IMR-90 (cell line): ENCODE data around the gene TP53BP1. TPM values are rescaled to one million over a fixed set of nuclear protein-coding genes. Genes with fewer than 3 reads are reported as not detected.

Source experiments
- ATAC-seq: fragments of 200-7000 bp; cut with Tn5 transposase; 2 replicates; pipeline ENCODE4 v1.9.1; 2020; ENCODE audit warnings: low read depth, mild to moderate bottlenecking, moderate library complexity
- BruUV-seq: library from RNA; stranded (reverse); fragments of 400-500 nt; replicated peaks from 2 replicates; lab custom pipeline; 2021; lab: Mats Ljungman, UMichigan
- CTCF ChIA-PET: fragments of 300-600 bp; formaldehyde crosslinking; extraction: SDS; loops from one replicate; lab custom pipeline; 2021; ENCODE audit warnings: antibody characterized with exemption; lab: Yijun Ruan, JAX
- POLR2A ChIA-PET: fragments of 300-600 bp; sonication (Branson Sonifier 250); formaldehyde crosslinking; loops from one replicate; lab custom pipeline; 2022; ENCODE audit warnings: antibody characterized with exemption; ENCODE audit not compliant: unreplicated experiment; lab: Charles Lee
- DNase-seq: peaks from one replicate; pipeline ENCODE4 v3.0.0; 2013
- H2AFZ ChIP-seq: replicated peaks from 2 replicates; pipeline ENCODE3; 2013; ENCODE audit warnings: low read length, mild to moderate bottlenecking; ENCODE audit not compliant: poor library complexity
- H2AK5ac ChIP-seq: 2 replicates; pipeline ENCODE4 v1.6.1; 2013; ENCODE audit warnings: low read depth, low read length, inconsistent platforms
- H2AK9ac ChIP-seq: replicated peaks from 2 replicates; pipeline ENCODE3; 2013; ENCODE audit warnings: mild to moderate bottlenecking, low read depth, low read length, moderate library complexity; ENCODE audit not compliant: poor library complexity
- H2BK120ac ChIP-seq: 2 replicates; pipeline ENCODE4 v1.6.1; 2013; ENCODE audit warnings: low read depth, low read length, inconsistent platforms
- H2BK15ac ChIP-seq: 3 replicates; pipeline ENCODE4 v1.6.1; 2013; ENCODE audit warnings: low read depth, low read length, inconsistent platforms
- H2BK20ac ChIP-seq: 2 replicates; pipeline ENCODE4 v1.6.1; 2013; ENCODE audit warnings: low read depth, mild to moderate bottlenecking, inconsistent platforms, low read length, moderate library complexity
- H2BK5ac ChIP-seq: 2 replicates; pipeline ENCODE4 v1.6.1; 2013; ENCODE audit warnings: mild to moderate bottlenecking, low read depth, low read length, inconsistent platforms; ENCODE audit not compliant: poor library complexity, severe bottlenecking
- H3K14ac ChIP-seq: replicated peaks from 2 replicates; pipeline ENCODE4 v1.6.1; 2013; ENCODE audit warnings: low read depth, low read length, inconsistent platforms
- H3K18ac ChIP-seq: 2 replicates; pipeline ENCODE4 v1.6.1; 2013; ENCODE audit warnings: low read depth, low read length, control low read depth
- H3K23ac ChIP-seq: 2 replicates; pipeline ENCODE4 v1.6.1; 2013; ENCODE audit warnings: low read depth, low read length, inconsistent platforms
- H3K27ac ChIP-seq: 2 replicates; pipeline ENCODE4 v1.5.1; 2013; ENCODE audit warnings: mild to moderate bottlenecking, control low read depth, low read length; ENCODE audit not compliant: insufficient read depth
- H3K27me3 ChIP-seq: 2 replicates; pipeline ENCODE4 v1.6.1; 2013; ENCODE audit warnings: low read length; ENCODE audit not compliant: control insufficient read depth, insufficient read depth
- H3K36me3 ChIP-seq: 2 replicates; pipeline ENCODE4 v1.6.1; 2013; ENCODE audit warnings: low read length, mixed read lengths; ENCODE audit not compliant: control insufficient read depth, insufficient read depth
- H3K4ac ChIP-seq: 2 replicates; pipeline ENCODE4 v1.6.1; 2013; ENCODE audit warnings: low read depth, low read length, inconsistent platforms
- H3K4me1 ChIP-seq: 2 replicates; pipeline ENCODE4 v1.6.1; 2013; ENCODE audit warnings: low read length, mixed read lengths; ENCODE audit not compliant: control insufficient read depth, insufficient read depth
- H3K4me2 ChIP-seq: 2 replicates; pipeline ENCODE4 v1.6.1; 2013; ENCODE audit warnings: low read depth, mild to moderate bottlenecking, control low read depth, low read length, moderate library complexity
- H3K4me3 ChIP-seq: 2 replicates; pipeline ENCODE4 v1.5.1; 2013; ENCODE audit warnings: low read depth, mild to moderate bottlenecking, control low read depth, low read length, moderate library complexity; ENCODE audit not compliant: insufficient read depth
- H3K56ac ChIP-seq: 2 replicates; pipeline ENCODE4 v1.6.1; 2013; ENCODE audit warnings: low read length, inconsistent platforms; ENCODE audit not compliant: insufficient read depth; ENCODE audit errors: extremely low read depth
- H3K79me1 ChIP-seq, 2 experiments: 2 replicates each; pipeline ENCODE4 v1.6.1; 2013; ENCODE audit warnings: low read length in 2 of 2, inconsistent platforms in 1 of 2, low read depth in 1 of 2
- H3K9ac ChIP-seq: 2 replicates; pipeline ENCODE4 v1.6.1; 2013; ENCODE audit warnings: low read depth, low read length, control low read depth
- H3K9me1 ChIP-seq: 2 replicates; pipeline ENCODE4 v1.6.1; 2013; ENCODE audit warnings: low read length, inconsistent platforms; ENCODE audit not compliant: insufficient read depth
- H3K9me3 ChIP-seq: 2 replicates; pipeline ENCODE4 v1.6.1; 2013; ENCODE audit warnings: low read length; ENCODE audit not compliant: control insufficient read depth, insufficient read depth
- H4K20me1 ChIP-seq: 2 replicates; pipeline ENCODE4 v1.6.1; 2013; ENCODE audit warnings: low read length, inconsistent platforms; ENCODE audit not compliant: insufficient read depth
- H4K5ac ChIP-seq: 2 replicates; pipeline ENCODE4 v1.6.1; 2013; ENCODE audit warnings: mild to moderate bottlenecking, low read depth, low read length, control low read depth
- H4K8ac ChIP-seq, 2 experiments: 2 replicates each; pipeline ENCODE4 v1.6.1; 2013; ENCODE audit warnings: low read depth in 2 of 2, low read length in 2 of 2, control low read depth in 1 of 2, inconsistent platforms in 1 of 2
- H4K91ac ChIP-seq: 2 replicates; pipeline ENCODE4 v1.6.1; 2013; ENCODE audit warnings: low read depth, low read length, inconsistent platforms; ENCODE audit not compliant: insufficient read depth
- BHLHE40 ChIP-seq: fragments of 150-350 bp; IDR thresholded peaks from 2 replicates; pipeline ENCODE4 v1.6.1; 2016; ENCODE audit warnings: mild to moderate bottlenecking, low read depth, low read length
- CEBPB ChIP-seq: IDR thresholded peaks from 2 replicates; pipeline ENCODE4 v1.6.1; 2012; ENCODE audit warnings: low read depth, low read length, improper control_type of control experiment
- CHD1 ChIP-seq: IDR thresholded peaks from 2 replicates; pipeline ENCODE4 v1.6.1; 2012; ENCODE audit warnings: low read depth, low read length, improper control_type of control experiment
- FOS ChIP-seq: fragments of 150-350 bp; IDR thresholded peaks from 2 replicates; pipeline ENCODE4 v1.6.1; 2016; ENCODE audit warnings: low read depth, low read length
- MAFK ChIP-seq: IDR thresholded peaks from 2 replicates; pipeline ENCODE4 v1.6.1; 2012; ENCODE audit warnings: low read depth, low read length, improper control_type of control experiment
- MAZ ChIP-seq: IDR thresholded peaks from 2 replicates; pipeline ENCODE4 v1.6.1; 2012; ENCODE audit warnings: low read depth, mild to moderate bottlenecking, low read length, improper control_type of control experiment, moderate library complexity, borderline replicate concordance
- MXI1 ChIP-seq: IDR thresholded peaks from 2 replicates; pipeline ENCODE4 v1.6.1; 2012; ENCODE audit warnings: low read depth, mild to moderate bottlenecking, low read length, moderate library complexity, borderline replicate concordance
- NFE2L2 ChIP-seq: fragments of 150-350 bp; IDR thresholded peaks from 2 replicates; pipeline ENCODE4 v1.6.1; 2016; ENCODE audit warnings: low read depth, mild to moderate bottlenecking, low read length
- POLR2A ChIP-seq: IDR thresholded peaks from 2 replicates; pipeline ENCODE4 v1.6.1; 2012; ENCODE audit warnings: mild to moderate bottlenecking, low read depth, low read length
- RAD21 ChIP-seq: IDR thresholded peaks from 2 replicates; pipeline ENCODE4 v1.6.1; 2012; ENCODE audit warnings: low read length, improper control_type of control experiment
- RCOR1 ChIP-seq: IDR thresholded peaks from 2 replicates; pipeline ENCODE4 v1.6.1; 2012; ENCODE audit warnings: mild to moderate bottlenecking, low read length, improper control_type of control experiment; ENCODE audit not compliant: insufficient replicate concordance
- RFX5 ChIP-seq: IDR thresholded peaks from 2 replicates; pipeline ENCODE4 v1.8.0; 2012; ENCODE audit warnings: low read depth, mild to moderate bottlenecking, low read length, moderate library complexity
- SMC3 ChIP-seq: fragments of 150-350 bp; IDR thresholded peaks from 2 replicates; pipeline ENCODE4 v1.6.1; 2016; ENCODE audit warnings: low read depth, mild to moderate bottlenecking, antibody characterized with exemption, low read length, moderate library complexity
- WGBS, 2 experiments: methylation state at CpG; one replicate each; pipeline versions ENCODE4 v1.1.5 to v1.1.7; 2013; ENCODE audit warnings: missing lambda C conversion rate in 2 of 2; ENCODE audit not compliant: insufficient read length in 1 of 2; ENCODE audit errors: extremely low coverage in 2 of 2; 5-methylcytosine and 5-hydroxymethylcytosine counted together
- dilution Hi-C: fragments of 300-500 bp; cut with HindIII; formaldehyde crosslinking; loops from one replicate; pipeline ENCODE4 v1.14.3; 2018; ENCODE audit warnings: low sequenced_read_pairs; ENCODE audit not compliant: unreplicated experiment
- in situ Hi-C: fragments of 300-500 bp; cut with MboI; formaldehyde crosslinking; loops from 3 replicates; pipeline ENCODE4 v1.14.3; 2019; ENCODE audit warnings: low sequenced_read_pairs, inconsistent platforms, mixed read lengths
- intact Hi-C: fragments of 100-400 bp; cut with micrococcal nuclease; formaldehyde crosslinking; loops from 2 replicates; pipeline ENCODE4 v1.10.0; 2022
- polyA plus RNA-seq, 3 experiments: library from polyadenylated mRNA; depleted of rRNA; stranded (reverse); fragments of >200 nt; gene quantifications; 2 replicates each; pipeline ENCODE4 v1.2.3, GENCODE V29; 2012; ENCODE audit warnings: low replicate concordance in 1 of 3
- total RNA-seq: library from RNA; depleted of rRNA; stranded (reverse); fragments of >200 nt; gene quantifications from 2 replicates; pipeline ENCODE4 v1.2.3, GENCODE V29; 2012
- TF ChIP-seq, protein P1 (sequence below): conservative IDR thresholded peaks from 2 replicates; pipeline ENCODE4 v1.5.1; 2012; ENCODE audit warnings: mild to moderate bottlenecking, low read depth, low read length, improper control_type of control experiment
- TF ChIP-seq, protein P2 (sequence below): fragments of 150-350 bp; IDR thresholded peaks from 2 replicates; pipeline ENCODE4 v1.6.1; 2016; ENCODE audit warnings: low read depth, mild to moderate bottlenecking, low read length, moderate library complexity, borderline replicate concordance
- TF ChIP-seq, protein P3 (sequence below): fragments of 150-350 bp; IDR thresholded peaks from 2 replicates; pipeline ENCODE4 v1.6.1; 2017; ENCODE audit warnings: mild to moderate bottlenecking, antibody characterized with exemption, low read length, low read depth

Gene TP53BP1
- total and polyA plus RNA-seq, 2 of the 4 experiments (the other 2 are of a cell fraction): 36.3 to 64.5 TPM

DNA sequence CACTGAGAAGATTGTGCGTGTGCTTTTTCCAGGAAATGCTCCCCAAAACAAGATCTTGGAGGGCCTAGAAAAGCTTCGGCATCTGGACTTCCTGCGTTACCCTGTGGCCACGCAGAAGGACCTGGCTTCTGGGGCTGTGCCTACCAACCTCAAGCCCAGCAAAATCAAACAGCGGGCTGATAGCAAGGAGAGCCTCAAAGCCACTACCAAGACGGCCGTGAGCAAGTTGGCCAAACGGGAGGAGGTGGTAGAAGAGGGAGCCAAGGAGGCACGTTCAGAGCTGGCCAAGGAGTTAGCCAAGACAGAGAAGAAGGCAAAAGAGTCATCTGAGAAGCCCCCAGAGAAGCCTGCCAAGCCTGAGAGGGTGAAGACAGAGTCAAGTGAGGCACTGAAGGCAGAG, 29.3 kb upstream of the TP53BP1 start:
- Histone ChIP-seq H3K4me2 (no peak overlapping the region), H2AFZ (no peak overlapping the region), H3K79me1 (peaks cover 36 to 91% of the 10 kb centered on the region in 2 experiments), H2BK15ac (no peak overlapping the region), H2AK5ac (no peak overlapping the region), H3K14ac (no peak overlapping the region), H2BK120ac (no peak overlapping the region), H3K4me1 (peaks cover 5% of the 10 kb centered on the region; the same call in 1 of the 2 replicates), H3K23ac (no peak overlapping the region), H4K91ac (no peak overlapping the region), H3K4ac (no peak overlapping the region), H4K20me1 (peaks cover 64% of the 10 kb centered on the region), H4K8ac (no peak overlapping the region), H3K9me3 (no peaks in the 10 kb centered on the region), H4K5ac (no peak overlapping the region), H3K4me3 (no peak overlapping the region), H3K56ac (no peak overlapping the region), H2AK9ac (no peak overlapping the region), H2BK20ac (no peak overlapping the region), H3K18ac (no peak overlapping the region), H3K9me1 (peaks cover 46% of the 10 kb centered on the region), H3K27ac (no peak overlapping the region), H3K9ac (no peak overlapping the region), H3K36me3 (peaks cover 59% of the 10 kb centered on the region), H3K27me3 (no peaks in the 10 kb centered on the region), H2BK5ac (no peak overlapping the region)
- ATAC-seq: no peak
- intact Hi-C loops (no loop called here), dilution Hi-C loops (no loop called here), in situ Hi-C loops (no loop called here)
- TF ChIP-seq FOS (no peak), CHD1 (no peak), RFX5 (no peak), RAD21 (no peak), RCOR1 (no peak), POLR2A (no peak), CEBPB (no peak), SMC3 (no peak), MAFK (no peak), BHLHE40 (no peak), NFE2L2 (no peak), MXI1 (no peak), MAZ (no peak)
- TF ChIP-seq, protein P1, sequence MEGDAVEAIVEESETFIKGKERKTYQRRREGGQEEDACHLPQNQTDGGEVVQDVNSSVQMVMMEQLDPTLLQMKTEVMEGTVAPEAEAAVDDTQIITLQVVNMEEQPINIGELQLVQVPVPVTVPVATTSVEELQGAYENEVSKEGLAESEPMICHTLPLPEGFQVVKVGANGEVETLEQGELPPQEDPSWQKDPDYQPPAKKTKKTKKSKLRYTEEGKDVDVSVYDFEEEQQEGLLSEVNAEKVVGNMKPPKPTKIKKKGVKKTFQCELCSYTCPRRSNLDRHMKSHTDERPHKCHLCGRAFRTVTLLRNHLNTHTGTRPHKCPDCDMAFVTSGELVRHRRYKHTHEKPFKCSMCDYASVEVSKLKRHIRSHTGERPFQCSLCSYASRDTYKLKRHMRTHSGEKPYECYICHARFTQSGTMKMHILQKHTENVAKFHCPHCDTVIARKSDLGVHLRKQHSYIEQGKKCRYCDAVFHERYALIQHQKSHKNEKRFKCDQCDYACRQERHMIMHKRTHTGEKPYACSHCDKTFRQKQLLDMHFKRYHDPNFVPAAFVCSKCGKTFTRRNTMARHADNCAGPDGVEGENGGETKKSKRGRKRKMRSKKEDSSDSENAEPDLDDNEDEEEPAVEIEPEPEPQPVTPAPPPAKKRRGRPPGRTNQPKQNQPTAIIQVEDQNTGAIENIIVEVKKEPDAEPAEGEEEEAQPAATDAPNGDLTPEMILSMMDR: no peak
- TF ChIP-seq, protein P2, sequence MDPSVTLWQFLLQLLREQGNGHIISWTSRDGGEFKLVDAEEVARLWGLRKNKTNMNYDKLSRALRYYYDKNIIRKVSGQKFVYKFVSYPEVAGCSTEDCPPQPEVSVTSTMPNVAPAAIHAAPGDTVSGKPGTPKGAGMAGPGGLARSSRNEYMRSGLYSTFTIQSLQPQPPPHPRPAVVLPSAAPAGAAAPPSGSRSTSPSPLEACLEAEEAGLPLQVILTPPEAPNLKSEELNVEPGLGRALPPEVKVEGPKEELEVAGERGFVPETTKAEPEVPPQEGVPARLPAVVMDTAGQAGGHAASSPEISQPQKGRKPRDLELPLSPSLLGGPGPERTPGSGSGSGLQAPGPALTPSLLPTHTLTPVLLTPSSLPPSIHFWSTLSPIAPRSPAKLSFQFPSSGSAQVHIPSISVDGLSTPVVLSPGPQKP: no peak
- TF ChIP-seq, protein P3, sequence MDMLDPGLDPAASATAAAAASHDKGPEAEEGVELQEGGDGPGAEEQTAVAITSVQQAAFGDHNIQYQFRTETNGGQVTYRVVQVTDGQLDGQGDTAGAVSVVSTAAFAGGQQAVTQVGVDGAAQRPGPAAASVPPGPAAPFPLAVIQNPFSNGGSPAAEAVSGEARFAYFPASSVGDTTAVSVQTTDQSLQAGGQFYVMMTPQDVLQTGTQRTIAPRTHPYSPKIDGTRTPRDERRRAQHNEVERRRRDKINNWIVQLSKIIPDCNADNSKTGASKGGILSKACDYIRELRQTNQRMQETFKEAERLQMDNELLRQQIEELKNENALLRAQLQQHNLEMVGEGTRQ: no peak
- no TSS peak for BruUV-seq
- CTCF ChIA-PET: no interaction called here
- DNase-seq: no peak
- POLR2A ChIA-PET: no interaction called here
- WGBS, 2 experiments: 89% methylated on average over 5 of the region's 9 CpGs; no CpG with 5 or more reads in 1 of the 2 experiments
